A673 (cell line): ENCODE measurements around the gene RIMKLB. TPM values are rescaled to one million over a fixed set of nuclear protein-coding genes. Genes with fewer than 3 reads are reported as not detected.

Experiments used
- BruUV-seq: library from RNA; stranded (reverse); fragments of 400-500 nt; replicated peaks from 2 replicates; lab custom pipeline; 2021; lab: Mats Ljungman, UMichigan
- CTCF ChIA-PET: fragments of 300-600 bp; sonication (Branson Sonifier 250); formaldehyde crosslinking; loops from one replicate; lab custom pipeline; 2022; ENCODE audit warnings: antibody characterized with exemption; lab: Charles Lee
- POLR2A ChIA-PET: fragments of 300-600 bp; sonication (Branson Sonifier 250); formaldehyde crosslinking; loops from one replicate; lab custom pipeline; 2022; ENCODE audit warnings: antibody characterized with exemption; ENCODE audit not compliant: low non-redundant PET; lab: Charles Lee
- DNase-seq: peaks from one replicate; pipeline ENCODE4 v3.0.0-alpha.2; 2015; ENCODE audit warnings: low spot score
- H3K27ac ChIP-seq: fragments of 200-600 bp; sonication (generic); 2 replicates; pipeline ENCODE4 v1.5.1; 2016; ENCODE audit warnings: mixed run types, low read depth, mild to moderate bottlenecking, mixed read lengths, antibody characterized with exemption, low read length; ENCODE audit not compliant: poor library complexity, severe bottlenecking
- H3K27me3 ChIP-seq: fragments of 200-600 bp; sonication (generic); replicated peaks from 2 replicates; pipeline ENCODE4 v1.6.1; 2017; ENCODE audit warnings: mixed run types, low read depth, mild to moderate bottlenecking, mixed read lengths, antibody characterized with exemption, low read length; ENCODE audit not compliant: insufficient read depth, poor library complexity
- H3K36me3 ChIP-seq: fragments of 200-600 bp; sonication (generic); 2 replicates; pipeline ENCODE4 v1.6.1; 2016; ENCODE audit warnings: mixed run types, mild to moderate bottlenecking, mixed read lengths, antibody characterized with exemption, low read length; ENCODE audit not compliant: insufficient read depth, poor library complexity, severe bottlenecking
- H3K4me1 ChIP-seq: fragments of 200-600 bp; sonication (generic); 2 replicates; pipeline ENCODE4 v1.6.1; 2017; ENCODE audit warnings: mixed run types, mild to moderate bottlenecking, mixed read lengths, antibody characterized with exemption, low read length; ENCODE audit not compliant: insufficient read depth, poor library complexity, severe bottlenecking
- H3K4me3 ChIP-seq: fragments of 200-600 bp; sonication (generic); 2 replicates; pipeline ENCODE4 v1.5.1; 2016; ENCODE audit warnings: low read depth, mixed run types, mild to moderate bottlenecking, mixed read lengths, low read length; ENCODE audit not compliant: poor library complexity, severe bottlenecking
- H3K9me3 ChIP-seq: fragments of 200-600 bp; sonication (generic); 2 replicates; pipeline ENCODE4 v1.6.1; 2016; ENCODE audit warnings: mixed run types, low read depth, mild to moderate bottlenecking, mixed read lengths, antibody characterized with exemption, low read length; ENCODE audit not compliant: poor library complexity, severe bottlenecking
- CTCF ChIP-seq: fragments of 300-800, 200-600 bp; sonication (generic); conservative IDR thresholded peaks from 2 replicates; pipeline ENCODE4 v1.5.1; 2017; ENCODE audit warnings: low read depth, mild to moderate bottlenecking, antibody characterized with exemption, low read length, moderate library complexity, mixed read lengths
- EZH2 ChIP-seq: fragments of 200-600 bp; sonication (generic); IDR thresholded peaks from 2 replicates; pipeline ENCODE4 v1.6.1; 2017; ENCODE audit warnings: borderline replicate concordance, low read depth, mild to moderate bottlenecking, mixed read lengths, antibody characterized with exemption, low read length; ENCODE audit not compliant: poor library complexity, severe bottlenecking
- intact Hi-C: fragments of 100-400 bp; cut with micrococcal nuclease; formaldehyde crosslinking; loops from one replicate; pipeline ENCODE4 v1.10.0; 2022; ENCODE audit not compliant: unreplicated experiment
- total RNA-seq: library from RNA; stranded (reverse); gene quantifications from 2 replicates; pipeline ENCODE4 v1.2.3, GENCODE V29; 2021

RIMKLB gene
- total RNA-seq, 1 experiment from 2014 or later: 21.9 TPM

- Histone ChIP-seq H3K4me3 (peak overlapping the region; percentile 6), H3K27me3 (no peaks in the 10 kb centered on the region), H3K9me3 (no peaks in the 10 kb centered on the region), H3K36me3 (peaks cover 5% of the 10 kb centered on the region), H3K4me1 (peaks cover 27% of the 10 kb centered on the region), H3K27ac (no peak overlapping the region)
- intact Hi-C loops: no loop called here
- TF ChIP-seq CTCF: no peak
- TF ChIP-seq EZH2: no peak
- CTCF ChIA-PET: no interaction called here
- BruUV-seq: no TSS peak
- no peak for DNase-seq
- POLR2A ChIA-PET: no interaction called here
These were observed 1.9 kb downstream of the RIMKLB start for GRCh38 chr12:8699714-8700113.

- ChIA-PET CTCF (no interaction called here), POLR2A (no interaction called here)
- no peak for DNase-seq
- Histone ChIP-seq H3K27ac (no peak overlapping the region), H3K36me3 (peaks cover 5% of the 10 kb centered on the region), H3K9me3 (no peaks in the 10 kb centered on the region), H3K4me1 (peaks cover 27% of the 10 kb centered on the region), H3K4me3 (no peak overlapping the region), H3K27me3 (no peaks in the 10 kb centered on the region)
- intact Hi-C loops: no loop called here
- TF ChIP-seq EZH2 (no peak), CTCF (no peak)
- BruUV-seq: no TSS peak
These were observed 3.4 kb downstream of the RIMKLB start for GRCh38 chr12:8701046-8701660.

GRCh38 chr12:8702159-8702558, 4.4 kb downstream of the RIMKLB start:
- Histone ChIP-seq H3K27me3 (no peaks in the 10 kb centered on the region), H3K36me3 (peaks cover 5% of the 10 kb centered on the region), H3K4me1 (peaks cover 23% of the 10 kb centered on the region), H3K4me3 (no peak overlapping the region), H3K9me3 (no peaks in the 10 kb centered on the region), H3K27ac (no peak overlapping the region)
- ChIA-PET POLR2A (interaction anchor here (0.7 kb wide), 1 partner anchor 222 kb away, joined by 3 read pairs; no protein-coding TSS in a partner anchor), CTCF (no interaction called here)
- TF ChIP-seq EZH2: no peak
- no peak for TF ChIP-seq CTCF
- no TSS peak for BruUV-seq
- DNase-seq: no peak
- intact Hi-C loops: no loop called here
